H9 (cell line): ENCODE data around the gene DCC. TPM values are rescaled to one million over a fixed set of nuclear protein-coding genes. Genes with fewer than 3 reads are reported as not detected.

Experiments
- DNase-seq: peaks from one replicate; pipeline ENCODE4 v3.0.0-alpha.2; 2017
- H2AFZ ChIP-seq: one replicate; pipeline ENCODE4 v1.6.1; 2013; ENCODE audit warnings: mild to moderate bottlenecking, low read length, control low read depth, moderate library complexity
- H2AK5ac ChIP-seq: 2 replicates; pipeline ENCODE4 v1.6.1; 2013; ENCODE audit warnings: low read length, control low read depth, mixed read lengths; ENCODE audit not compliant: insufficient read length
- H2BK120ac ChIP-seq: one replicate; pipeline ENCODE4 v1.6.1; 2013; ENCODE audit warnings: low read depth, mild to moderate bottlenecking, low read length, control low read depth, inconsistent platforms; ENCODE audit not compliant: poor library complexity, severe bottlenecking
- H2BK12ac ChIP-seq: 2 replicates; pipeline ENCODE4 v1.6.1; 2013; ENCODE audit warnings: low read length, control low read depth, mixed read lengths, low read depth; ENCODE audit not compliant: insufficient read length
- H2BK15ac ChIP-seq: 2 replicates; pipeline ENCODE4 v1.6.1; 2013; ENCODE audit warnings: low read depth, low read length, control low read depth
- H2BK20ac ChIP-seq: one replicate; pipeline ENCODE4 v1.6.1; 2013; ENCODE audit warnings: low read depth, mild to moderate bottlenecking, low read length, control low read depth, inconsistent platforms; ENCODE audit not compliant: poor library complexity, severe bottlenecking
- H2BK5ac ChIP-seq: 2 replicates; pipeline ENCODE4 v1.6.1; 2013; ENCODE audit warnings: low read length, control low read depth, mixed read lengths; ENCODE audit not compliant: insufficient read length
- H3K14ac ChIP-seq: 2 replicates; pipeline ENCODE4 v1.6.1; 2013; ENCODE audit warnings: low read length, control low read depth; ENCODE audit not compliant: insufficient read depth
- H3K18ac ChIP-seq: 2 replicates; pipeline ENCODE4 v1.6.1; 2013; ENCODE audit warnings: low read depth, mild to moderate bottlenecking, mixed read lengths, low read length, control low read depth; ENCODE audit not compliant: insufficient read length
- H3K23ac ChIP-seq: 2 replicates; pipeline ENCODE4 v1.6.1; 2013; ENCODE audit warnings: low read length, control low read depth, mixed read lengths, low read depth; ENCODE audit not compliant: insufficient read length
- H3K23me2 ChIP-seq: 2 replicates; pipeline ENCODE4 v1.6.1; 2013; ENCODE audit warnings: low read depth, mild to moderate bottlenecking, mixed read lengths, low read length, control low read depth; ENCODE audit not compliant: insufficient read length, poor library complexity, severe bottlenecking
- H3K27ac ChIP-seq: 2 replicates; pipeline ENCODE4 v1.5.1; 2013; ENCODE audit warnings: low read length, control low read depth, mixed read lengths, low read depth; ENCODE audit not compliant: insufficient read length
- H3K27me3 ChIP-seq: 2 replicates; pipeline ENCODE4 v1.6.1; 2013; ENCODE audit warnings: low read length, control low read depth, inconsistent platforms; ENCODE audit not compliant: insufficient read depth
- H3K4ac ChIP-seq: 2 replicates; pipeline ENCODE4 v1.6.1; 2013; ENCODE audit warnings: low read depth, mild to moderate bottlenecking, control low read depth, inconsistent platforms, low read length, moderate library complexity
- H3K4me1 ChIP-seq: 2 replicates; pipeline ENCODE4 v1.6.1; 2013; ENCODE audit warnings: low read length, control low read depth, inconsistent platforms; ENCODE audit not compliant: insufficient read depth
- H3K4me2 ChIP-seq: 2 replicates; pipeline ENCODE4 v1.6.1; 2013; ENCODE audit warnings: low read length, control low read depth, mixed read lengths; ENCODE audit not compliant: insufficient read length, insufficient read depth
- H3K56ac ChIP-seq: 2 replicates; pipeline ENCODE4 v1.6.1; 2013; ENCODE audit warnings: low read depth, mild to moderate bottlenecking, mixed read lengths, low read length, control low read depth; ENCODE audit not compliant: insufficient read length
- H3K79me1 ChIP-seq: 2 replicates; pipeline ENCODE4 v1.6.1; 2013; ENCODE audit warnings: low read depth, mild to moderate bottlenecking, moderate library complexity, low read length, control low read depth, inconsistent platforms; ENCODE audit not compliant: insufficient read depth, poor library complexity, severe bottlenecking
- H3K79me2 ChIP-seq: 2 replicates; pipeline ENCODE4 v1.6.1; 2013; ENCODE audit warnings: low read length, control low read depth, inconsistent platforms; ENCODE audit not compliant: insufficient read depth
- H3K9ac ChIP-seq: 2 replicates; pipeline ENCODE4 v1.6.1; 2013; ENCODE audit warnings: low read length, control low read depth, mixed read lengths; ENCODE audit not compliant: insufficient read length; ENCODE audit errors: extremely low read depth
- H3K9me3 ChIP-seq: one replicate; pipeline ENCODE4 v1.6.1; 2013; ENCODE audit warnings: low read depth, low read length, inconsistent platforms; ENCODE audit not compliant: control insufficient read depth
- H3T11ph ChIP-seq: one replicate; pipeline ENCODE4 v1.6.1; 2013; ENCODE audit warnings: mild to moderate bottlenecking, low read length, control low read depth, inconsistent platforms
- H4K20me1 ChIP-seq: one replicate; pipeline ENCODE4 v1.6.1; 2013; ENCODE audit not compliant: control insufficient read depth, insufficient read length, insufficient read depth
- H4K5ac ChIP-seq: 2 replicates; pipeline ENCODE4 v1.6.1; 2013; ENCODE audit warnings: low read depth, mild to moderate bottlenecking, mixed read lengths, low read length, control low read depth; ENCODE audit not compliant: insufficient read length
- H4K8ac ChIP-seq: replicated peaks from 2 replicates; pipeline ENCODE4 v1.6.1; 2013; ENCODE audit warnings: low read length, control low read depth, mixed read lengths, low read depth; ENCODE audit not compliant: insufficient read length
- H4K91ac ChIP-seq: 2 replicates; pipeline ENCODE4 v1.6.1; 2013; ENCODE audit warnings: low read depth, mild to moderate bottlenecking, moderate library complexity, mixed read lengths, low read length, control low read depth; ENCODE audit not compliant: insufficient read length
- H3K27ac Mint-ChIP-seq, 3 experiments: 2 replicates in 2 of 3; 3 replicates in 1 of 3; pipeline ENCODE4 v1.8.0; 2020 to 2021; ENCODE audit warnings: mixed read lengths in 3 of 3, mild to moderate bottlenecking in 1 of 3, moderate library complexity in 1 of 3
- H3K27me3 Mint-ChIP-seq: 2 replicates; pipeline ENCODE4 v1.8.0; 2021; ENCODE audit warnings: low read depth, mild to moderate bottlenecking, moderate library complexity, mixed read lengths
- H3K36me3 Mint-ChIP-seq, 3 experiments: 2 replicates in 2 of 3; 3 replicates in 1 of 3; pipeline ENCODE4 v1.8.0; 2020 to 2021; ENCODE audit warnings: low read depth in 3 of 3, mixed read lengths in 3 of 3; ENCODE audit not compliant: insufficient read depth in 1 of 3
- H3K4me1 Mint-ChIP-seq, 2 experiments: 2 replicates each; pipeline ENCODE4 v1.8.0; 2020; ENCODE audit warnings: mixed read lengths in 2 of 2
- H3K4me3 Mint-ChIP-seq, 2 experiments: 2 replicates in 1 of 2; 3 replicates in 1 of 2; pipeline ENCODE4 v1.8.0; 2020 to 2021; ENCODE audit warnings: mild to moderate bottlenecking in 2 of 2, mixed read lengths in 2 of 2, moderate library complexity in 1 of 2
- H3K9me3 Mint-ChIP-seq, 2 experiments: 2 replicates in 1 of 2; 3 replicates in 1 of 2; pipeline ENCODE4 v1.8.0; 2020; ENCODE audit warnings: mild to moderate bottlenecking in 2 of 2, mixed read lengths in 2 of 2, moderate library complexity in 1 of 2
- CTCF ChIP-seq: fragments of 200-600 bp; sonication (generic); conservative IDR thresholded peaks from 3 replicates; pipeline ENCODE4 v1.8.0; 2021; ENCODE audit warnings: antibody characterized with exemption, mild to moderate bottlenecking
- WGBS: extraction: QIAGEN DNeasy Blood & Tissue Kit; methylation state at CpG from one replicate; pipeline ENCODE4 v1.1.7; 2013; ENCODE audit warnings: missing lambda C conversion rate, low lambda C conversion rate, mixed read lengths; ENCODE audit not compliant: insufficient read length; ENCODE audit errors: extremely low coverage; 5-methylcytosine and 5-hydroxymethylcytosine counted together
- total RNA-seq: library from RNA; stranded (reverse); gene quantifications from 2 replicates; pipeline ENCODE4 v1.2.1, GENCODE V29; 2021

The DCC gene
- total RNA-seq, 1 experiment from 2014 or later, result 0.35 TPM

- no CpG with 5 or more reads among the region's 3 CpGs for WGBS
- no peak overlapping the region for H2BK120ac ChIP-seq
- Mint-ChIP-seq H3K4me3 (no peak overlapping the region), H3K27ac (0 out of 7 replicates have a peak overlapping the region, but pooled peaks of 1 of the 3 experiments have one; percentile 72), H3K4me1 (no peaks in the 10 kb centered on the region), H3K36me3 (no peaks in the 10 kb centered on the region), H3K9me3 (no peaks in the 10 kb centered on the region), H3K27me3 (no peaks in the 10 kb centered on the region)
- H4K8ac ChIP-seq, result no peak overlapping the region
- H3T11ph ChIP-seq, result no peak overlapping the region
- H2AFZ ChIP-seq, result no peak overlapping the region
- H4K91ac ChIP-seq, result no peak overlapping the region
- no peaks in the 10 kb centered on the region for H3K4me1 ChIP-seq
- H2BK5ac ChIP-seq, result no peak overlapping the region
- no peaks in the 10 kb centered on the region for H3K79me2 ChIP-seq
- no peaks in the 10 kb centered on the region for H3K9me3 ChIP-seq
- no peak overlapping the region for H3K23ac ChIP-seq
- H2BK15ac ChIP-seq, result no peak overlapping the region
- no peaks in the 10 kb centered on the region for H3K79me1 ChIP-seq
- no peak overlapping the region for H3K4ac ChIP-seq
- H3K27ac ChIP-seq, result no peak overlapping the region
- no peak overlapping the region for H2BK12ac ChIP-seq
- no peak overlapping the region for H3K4me2 ChIP-seq
- no peak overlapping the region for H3K9ac ChIP-seq
- no peak overlapping the region for H3K56ac ChIP-seq
- no peak for TF ChIP-seq CTCF
- H3K23me2 ChIP-seq, result no peaks in the 10 kb centered on the region
- H2AK5ac ChIP-seq, result no peak overlapping the region
- DNase-seq, result no peak
- no peaks in the 10 kb centered on the region for H4K20me1 ChIP-seq
- H4K5ac ChIP-seq, result no peak overlapping the region
- H2BK20ac ChIP-seq, result no peak overlapping the region
- no peaks in the 10 kb centered on the region for H3K27me3 ChIP-seq
- no peak overlapping the region for H3K18ac ChIP-seq
- no peak overlapping the region for H3K14ac ChIP-seq
Measured at GRCh38 chr18:52953387-52953786, 613.4 kb downstream of the DCC start.
